Cardiac septum (tissue), 1 donor: Measurements from ENCODE around the gene BLVRA. TPM values are rescaled to one million over a fixed set of nuclear protein-coding genes. Genes with fewer than 3 reads are reported as not detected.
"Not testable (repeated sequence)": the region's sequence is repeated elsewhere in the genome, so short reads cannot be mapped to it uniquely, and the experiment has no call there.

ENCODE experiments used
- DNase-seq: peaks from one replicate; pipeline ENCODE4 v3.0.0-alpha.2; 2020; ENCODE audit warnings: low spot score
- intact Hi-C: fragments of 100-400 bp; cut with DNase I; formaldehyde crosslinking; loops from one replicate; pipeline ENCODE4 v1.14.0; 2022
- long read RNA-seq: library from polyadenylated mRNA; unstranded; transcript quantifications from one replicate; pipeline ENCODE4 v2.0.0, GENCODE V29; 2021
- total RNA-seq: library from RNA; stranded (reverse); fragmentation: NEBNext Ultra II Directional; extraction: Animal tissue kit (Norgen Biotek cat#: 25700); gene quantifications from one replicate; pipeline ENCODE4 v1.2.1, GENCODE V29; 2021
- donor health status: DM: no; HTN: no; CAD: no.

Gene BLVRA
- 48.6 TPM for total RNA-seq
- long read RNA-seq, transcript BLVRA-201 (8 exons, 1,071 nt): major isoform, 62 of 74 reads
- long read RNA-seq, transcript BLVRA-202 (9 exons, 1,161 nt): minor isoform, 6 of 74 reads
- long read RNA-seq, partial matches to known transcripts: 3 of 74 reads
- long read RNA-seq, other reads (novel, unspliced or antisense): 3 of 74 reads

GRCh38 chr7:43758029-43758821 lies at the start of gene BLVRA:
Gene BLVRA (plus strand): TSS chr7:43758680. CDS start chr7:43771159, 12,479 bp downstream.
- DNase-seq: peak; percentile 91
- intact Hi-C loops: no loop called here

DNA sequence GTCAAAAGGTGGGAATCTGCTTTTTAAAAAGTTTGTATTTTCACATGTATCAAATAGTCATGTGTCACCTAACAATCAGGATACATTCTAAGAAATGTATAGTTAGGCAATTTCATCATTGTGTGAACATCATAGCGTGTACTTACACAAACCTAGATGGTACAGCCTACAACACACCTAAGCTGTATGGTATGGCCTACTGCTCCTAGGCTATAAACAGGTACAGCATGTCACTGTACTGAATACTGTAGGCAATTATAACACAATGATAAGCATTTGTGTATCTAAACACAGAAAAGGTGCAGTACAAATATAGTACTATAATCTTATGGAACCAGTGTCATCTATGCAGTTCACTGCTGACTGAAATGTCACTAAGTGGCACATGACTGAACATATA lies 47.0 kb upstream of the BLVRA start:
- intact Hi-C loops: no loop called here

GRCh38 chr7:43715966-43716365 lies 42.5 kb upstream of the BLVRA start:
- DNase-seq, intact Hi-C loops: not testable (repeated sequence)

More for the DNA sequence above, 47.0 kb upstream of the BLVRA start:
- DNase-seq: no peak

- intact Hi-C loops: no loop called here
These were observed 41.9 kb upstream of the BLVRA start for GRCh38 chr7:43716598-43716997.

GRCh38 chr7:43721193-43721806 lies 37.2 kb upstream of the BLVRA start:
- DNase-seq: no peak
- intact Hi-C loops: loop anchor here (10.0 kb wide), 2 partner anchors 256 to 776 kb away; no protein-coding TSS in a partner anchor

More at GRCh38 chr7:43716598-43716997, 41.9 kb upstream of the BLVRA start:
- no peak for DNase-seq

- intact Hi-C loops: loop anchor here (10.0 kb wide), 2 partner anchors 258 to 778 kb away; no protein-coding TSS in a partner anchor
- DNase-seq: no peak
These were observed 35.5 kb upstream of the BLVRA start for GRCh38 chr7:43723007-43723341.

DNA sequence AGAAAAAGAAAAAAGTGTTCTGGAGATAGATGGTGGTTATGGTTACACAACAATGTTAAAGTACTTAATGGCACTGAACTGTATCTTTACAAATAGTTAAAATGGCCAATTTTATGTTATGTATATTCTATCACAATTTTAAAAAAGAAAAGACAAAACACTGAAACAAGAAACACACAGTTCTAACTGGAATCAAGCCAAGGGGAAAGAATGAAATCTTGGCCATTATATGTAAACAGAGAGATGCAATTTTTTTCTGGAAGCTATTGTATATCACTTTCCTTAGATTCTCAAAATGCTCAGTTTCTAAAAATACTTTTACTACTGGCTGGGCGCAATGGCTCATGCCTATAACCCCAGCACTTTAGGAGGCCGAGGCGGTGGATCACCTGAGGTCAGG lies 33.2 kb upstream of the BLVRA start:
- intact Hi-C loops: loop anchor here (10.0 kb wide), 2 partner anchors 260 to 780 kb away; no protein-coding TSS in a partner anchor
- no peak for DNase-seq

DNA sequence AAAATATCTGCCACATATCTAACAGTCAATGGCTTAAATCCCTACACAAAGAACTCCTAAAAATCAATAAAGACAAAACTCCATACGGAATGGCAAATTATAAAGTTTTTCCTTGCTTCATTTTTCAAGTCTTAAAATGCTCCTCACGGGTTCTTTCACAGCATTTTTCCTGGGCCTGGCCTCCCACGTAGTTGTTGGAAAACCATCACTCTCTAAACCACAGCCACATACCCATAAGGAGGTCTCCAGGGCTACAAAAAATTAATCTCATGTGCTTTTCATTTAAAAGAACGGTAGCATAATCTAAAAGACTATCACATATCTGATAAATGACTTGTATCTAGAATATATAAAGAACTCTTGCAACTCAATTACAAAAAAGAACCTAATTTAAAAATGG lies 32.0 kb upstream of the BLVRA start:
- no peak for DNase-seq
- intact Hi-C loops: loop anchor here (10.0 kb wide), 2 partner anchors 262 to 782 kb away; no protein-coding TSS in a partner anchor

- intact Hi-C loops: loop anchor here (10.0 kb wide), 2 partner anchors 262 to 782 kb away; no protein-coding TSS in a partner anchor
- no peak for DNase-seq
These were observed 31.5 kb upstream of the BLVRA start for GRCh38 chr7:43727003-43727402.

GRCh38 chr7:43727494-43727893 lies 31.0 kb upstream of the BLVRA start:
- intact Hi-C loops: loop anchor here (10.0 kb wide), 2 partner anchors 263 to 783 kb away; no protein-coding TSS in a partner anchor
- DNase-seq: no peak

DNA sequence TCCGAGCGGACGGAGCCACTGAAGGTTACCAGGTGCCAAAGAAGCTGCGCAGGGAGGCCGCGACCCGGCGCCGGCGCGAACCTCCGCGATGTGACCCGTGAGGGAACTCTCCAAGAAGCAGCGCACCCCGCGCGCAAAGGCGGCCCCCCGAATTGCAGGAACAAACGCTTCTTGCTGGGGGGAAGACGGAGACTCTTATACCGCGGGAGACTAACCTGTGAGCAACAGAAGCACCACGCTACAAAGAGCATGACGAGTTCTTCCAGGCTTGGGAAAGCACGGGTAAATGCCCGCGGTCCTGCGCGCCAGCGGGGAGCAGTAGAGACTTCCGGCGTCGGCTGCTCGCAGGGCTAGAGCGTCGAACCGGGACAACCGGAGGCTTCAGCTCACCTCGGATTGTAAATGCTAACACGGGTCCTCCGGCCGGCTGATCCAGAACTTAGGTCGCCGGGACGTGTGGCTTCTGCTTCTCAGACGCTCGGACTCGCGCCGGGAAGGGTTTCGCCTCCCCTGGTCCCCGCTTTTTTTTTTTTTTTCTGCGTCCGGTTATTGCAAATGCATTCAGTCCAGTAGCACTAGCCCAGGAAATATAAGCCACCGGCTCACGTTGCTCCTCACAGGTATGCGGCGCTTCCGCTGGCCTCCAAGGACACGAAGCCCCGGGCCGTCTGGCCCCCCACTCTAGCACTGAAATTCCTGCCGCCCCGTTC lies 29.1 kb upstream of the BLVRA start, which contains the start of gene COA1:
COA1 (minus strand) TSS at position 310 of the 710 bp plus-strand sequence. CDS start 80,909 bp downstream, outside the sequence.
- peak; percentile 93 for DNase-seq
- intact Hi-C loops: loop anchor here (2.0 to 10.0 kb wide), 4 partner anchors 109 to 785 kb away; partner anchors contain the start of gene STK17A

DNA sequence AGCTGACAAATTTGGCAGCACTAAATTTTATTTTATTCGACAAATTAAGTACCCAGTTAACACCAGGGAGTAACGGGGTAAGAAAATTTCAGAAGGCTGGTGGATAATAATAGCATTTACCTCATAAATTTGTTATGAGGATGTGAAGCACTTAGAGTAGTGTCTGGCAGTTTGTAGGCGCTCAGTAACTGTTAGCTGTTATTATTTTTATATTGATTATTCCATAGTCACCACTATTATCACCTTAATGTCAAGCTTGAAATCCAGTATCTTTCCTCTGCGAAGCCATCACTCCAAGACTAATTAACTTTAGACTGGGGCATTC lies 28.6 kb upstream of the BLVRA start:
- no peak for DNase-seq
- intact Hi-C loops: loop anchor here (2.0 to 10.0 kb wide), 4 partner anchors 109 to 785 kb away; partner anchors contain the start of gene STK17A

DNA sequence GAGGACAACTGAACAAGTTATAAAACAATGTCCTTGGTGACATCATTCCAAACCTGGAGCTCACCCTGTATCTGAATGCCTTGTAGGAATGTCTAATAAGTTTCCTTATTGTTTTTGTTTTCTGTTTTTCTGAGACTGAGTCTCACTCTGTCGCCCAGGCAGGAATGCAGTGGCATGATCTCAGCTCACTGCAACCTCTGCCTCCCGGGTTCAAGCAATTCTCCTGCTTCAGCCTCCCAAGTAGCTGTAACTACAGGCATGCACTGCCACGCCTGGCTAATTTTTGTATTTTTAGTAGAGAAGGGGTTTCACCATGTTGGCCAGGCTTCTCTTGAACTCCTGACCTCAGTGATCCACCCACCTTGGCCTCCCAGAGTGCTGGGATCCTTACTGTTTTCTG lies 27.0 kb upstream of the BLVRA start:
- intact Hi-C loops, DNase-seq: not testable (repeated sequence)

- intact Hi-C loops, DNase-seq: not testable (repeated sequence)
These were observed 23.7 kb upstream of the BLVRA start for GRCh38 chr7:43734575-43735332.

GRCh38 chr7:43735403-43735801 lies 23.1 kb upstream of the BLVRA start:
- intact Hi-C loops: no loop called here
- no peak for DNase-seq

GRCh38 chr7:43735802-43736603 lies 22.5 kb upstream of the BLVRA start:
- DNase-seq: no peak
- intact Hi-C loops: no loop called here

- no peak for DNase-seq
- intact Hi-C loops: no loop called here
These were observed 20.9 kb upstream of the BLVRA start for GRCh38 chr7:43737467-43738127.
